NT2/D1 (cell line): ENCODE data around the gene FAM76B.

Experiments
- DNase-seq: peaks from one replicate; pipeline ENCODE4 v3.0.0-alpha.2; 2011; ENCODE audit warnings: low read depth, low spot score
- H3K27me3 ChIP-seq: 2 replicates; pipeline ENCODE4 v1.6.0; 2011; ENCODE audit warnings: mild to moderate bottlenecking; ENCODE audit not compliant: insufficient read length, insufficient read depth
- H3K36me3 ChIP-seq: 2 replicates; pipeline ENCODE4 v1.6.1; 2011; ENCODE audit warnings: mild to moderate bottlenecking, low read length, mixed read lengths; ENCODE audit not compliant: insufficient read depth, insufficient read length
- H3K4me1 ChIP-seq: 2 replicates; pipeline ENCODE4 v1.5.1; 2011; ENCODE audit not compliant: insufficient read depth, insufficient read length
- H3K4me3 ChIP-seq: 2 replicates; pipeline ENCODE4 v1.5.1; 2011; ENCODE audit warnings: low read depth; ENCODE audit not compliant: insufficient read length
- H3K9ac ChIP-seq: 2 replicates; pipeline ENCODE4 v1.6.0; 2011; ENCODE audit warnings: low read depth; ENCODE audit not compliant: insufficient read length
- H3K9me3 ChIP-seq: 2 replicates; pipeline ENCODE4 v1.5.1; 2011; ENCODE audit warnings: mild to moderate bottlenecking, low read length; ENCODE audit not compliant: insufficient read depth
- SUZ12 ChIP-seq: IDR thresholded peaks from 2 replicates; pipeline ENCODE4 v1.6.1; 2011; ENCODE audit not compliant: insufficient read length, insufficient read depth; ENCODE audit errors: extremely low read depth
- YY1 ChIP-seq: IDR thresholded peaks from 2 replicates; pipeline ENCODE4 v1.6.1; 2011; ENCODE audit not compliant: insufficient read length, insufficient read depth
- ZNF274 ChIP-seq: IDR thresholded peaks from 2 replicates; pipeline ENCODE4 v1.6.1; 2011; ENCODE audit warnings: mild to moderate bottlenecking, low read depth, low read length

FAM76B gene

DNA sequence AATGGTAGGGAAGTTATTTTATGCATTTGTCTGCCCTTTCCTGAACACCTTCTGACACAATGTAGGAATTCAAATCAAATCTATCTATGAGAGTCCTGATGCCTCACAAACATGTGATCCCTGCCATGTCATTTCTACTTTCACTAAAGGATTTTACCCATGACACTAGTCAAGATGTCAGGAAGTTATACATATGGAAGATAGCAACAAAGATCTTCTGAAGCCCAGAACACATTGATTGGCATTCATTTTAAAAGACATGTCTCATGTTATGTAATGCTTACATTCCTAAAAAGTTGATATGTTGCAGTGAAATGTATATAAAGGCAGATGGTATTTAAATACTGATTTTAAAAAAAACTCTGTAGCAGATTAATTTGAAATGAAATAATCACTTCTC, 61.5 kb downstream of the FAM76B start:
- Histone ChIP-seq H3K4me1 (no peaks in the 10 kb centered on the region), H3K36me3 (no peaks in the 10 kb centered on the region), H3K4me3 (no peak overlapping the region), H3K9me3 (no peaks in the 10 kb centered on the region), H3K27me3 (no peaks in the 10 kb centered on the region), H3K9ac (no peak overlapping the region)
- no peak for DNase-seq
- TF ChIP-seq YY1 (no peak), SUZ12 (no peak), ZNF274 (no peak)

DNA sequence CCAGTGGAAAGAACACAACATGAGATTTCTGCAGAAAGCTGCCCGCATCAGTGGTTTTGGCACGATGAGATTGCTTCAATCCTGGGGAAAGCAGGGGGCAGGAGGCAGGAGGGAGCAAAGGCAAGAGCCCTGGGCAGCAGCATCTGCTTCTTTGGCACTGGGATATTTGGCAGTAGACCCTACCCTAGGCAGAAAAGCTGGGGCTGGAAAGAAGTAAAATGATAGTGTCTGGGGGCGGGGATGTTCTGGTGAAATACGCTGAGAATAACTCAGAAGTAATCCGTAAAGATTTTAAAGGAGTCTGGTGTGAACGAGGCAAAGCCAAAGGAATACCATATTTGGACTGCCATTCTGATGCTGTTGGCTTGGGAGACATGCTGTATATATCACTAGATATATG, 62.0 kb downstream of the FAM76B start:
- Histone ChIP-seq H3K36me3 (no peaks in the 10 kb centered on the region), H3K9ac (no peak overlapping the region), H3K9me3 (no peaks in the 10 kb centered on the region), H3K27me3 (no peaks in the 10 kb centered on the region), H3K4me3 (no peak overlapping the region), H3K4me1 (no peaks in the 10 kb centered on the region)
- TF ChIP-seq YY1 (no peak), SUZ12 (no peak), ZNF274 (no peak)
- no peak for DNase-seq

DNA sequence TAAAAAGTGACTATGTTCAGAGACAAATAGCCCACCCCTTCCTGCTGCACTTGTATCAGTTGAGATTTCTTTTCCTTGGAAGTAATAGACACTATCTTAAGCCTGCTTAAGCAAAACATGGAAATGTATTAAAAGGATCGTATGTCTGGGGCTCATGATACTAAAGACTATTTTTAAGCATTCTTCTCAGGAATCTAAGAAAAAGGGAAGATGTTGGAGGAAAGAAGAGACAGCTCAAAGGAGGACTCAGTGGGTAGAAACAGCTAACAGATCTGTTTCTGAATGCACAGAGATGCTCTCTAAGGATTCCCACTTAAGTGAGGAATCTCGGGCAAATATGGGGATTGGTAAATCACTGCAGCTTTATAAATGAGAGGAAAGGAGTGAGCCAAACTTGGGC, 62.5 kb downstream of the FAM76B start:
- no peaks in the 10 kb centered on the region for H3K4me1 ChIP-seq
- TF ChIP-seq ZNF274: no peak
- TF ChIP-seq YY1: no peak
- TF ChIP-seq SUZ12: no peak
- no peaks in the 10 kb centered on the region for H3K27me3 ChIP-seq
- no peak for DNase-seq
- no peak overlapping the region for H3K9ac ChIP-seq
- no peaks in the 10 kb centered on the region for H3K9me3 ChIP-seq
- no peaks in the 10 kb centered on the region for H3K36me3 ChIP-seq
- H3K4me3 ChIP-seq: no peak overlapping the region

DNA sequence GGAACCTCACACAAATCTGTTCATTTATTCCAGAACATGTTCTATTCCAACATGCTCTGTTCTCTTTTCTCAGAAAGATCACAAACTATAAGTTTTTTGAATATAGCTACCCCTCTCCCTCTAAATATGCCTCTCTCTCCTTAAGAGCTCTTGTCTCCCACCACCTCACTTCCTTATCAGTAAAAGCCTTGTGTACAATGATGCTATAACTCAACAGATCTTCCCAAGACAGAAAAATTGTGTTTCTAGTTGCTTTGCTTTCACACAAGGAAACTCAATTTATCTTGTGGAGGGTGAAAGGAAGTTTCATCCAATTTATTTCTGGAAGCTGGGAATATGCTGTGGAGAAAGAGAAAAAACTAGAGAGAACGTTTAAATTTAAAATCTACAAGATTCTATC, 64.4 kb downstream of the FAM76B start:
- Histone ChIP-seq H3K36me3 (no peaks in the 10 kb centered on the region), H3K4me3 (no peak overlapping the region), H3K27me3 (no peaks in the 10 kb centered on the region), H3K4me1 (no peaks in the 10 kb centered on the region), H3K9me3 (no peaks in the 10 kb centered on the region), H3K9ac (no peak overlapping the region)
- TF ChIP-seq YY1 (no peak), ZNF274 (no peak), SUZ12 (no peak)
- DNase-seq: no peak

DNA sequence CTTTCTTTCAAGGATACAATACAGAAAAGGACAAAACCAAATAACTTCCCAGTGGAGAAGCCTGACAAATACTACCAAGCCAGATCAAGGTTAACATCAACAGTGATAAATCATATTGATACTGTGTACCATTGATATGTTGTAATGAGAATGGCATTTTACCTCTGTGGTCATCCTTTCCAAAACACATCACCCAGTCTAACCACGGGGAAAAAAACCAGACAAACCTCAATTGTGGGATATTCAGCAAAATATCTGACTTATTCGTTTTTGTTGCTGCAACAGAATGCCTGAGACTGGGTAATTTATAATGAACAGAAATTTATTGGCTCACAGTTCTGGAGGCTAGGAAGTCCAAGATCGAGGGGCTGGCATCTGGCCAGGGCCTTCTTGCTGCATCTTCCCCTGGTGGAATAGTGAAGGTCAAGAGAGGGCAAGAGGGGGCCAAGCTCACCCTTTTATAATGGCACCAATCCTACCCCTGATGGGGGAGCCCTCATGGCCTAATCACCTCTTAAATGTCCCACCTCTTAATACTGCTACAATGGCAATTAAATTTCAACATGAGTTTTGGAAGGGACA, 66.1 kb downstream of the FAM76B start:
- no peaks in the 10 kb centered on the region for H3K9me3 ChIP-seq
- DNase-seq: no peak
- no peaks in the 10 kb centered on the region for H3K36me3 ChIP-seq
- no peak overlapping the region for H3K4me3 ChIP-seq
- TF ChIP-seq SUZ12 (no peak), YY1 (no peak), ZNF274 (no peak)
- H3K4me1 ChIP-seq: no peaks in the 10 kb centered on the region
- no peaks in the 10 kb centered on the region for H3K27me3 ChIP-seq
- no peak overlapping the region for H3K9ac ChIP-seq

DNA sequence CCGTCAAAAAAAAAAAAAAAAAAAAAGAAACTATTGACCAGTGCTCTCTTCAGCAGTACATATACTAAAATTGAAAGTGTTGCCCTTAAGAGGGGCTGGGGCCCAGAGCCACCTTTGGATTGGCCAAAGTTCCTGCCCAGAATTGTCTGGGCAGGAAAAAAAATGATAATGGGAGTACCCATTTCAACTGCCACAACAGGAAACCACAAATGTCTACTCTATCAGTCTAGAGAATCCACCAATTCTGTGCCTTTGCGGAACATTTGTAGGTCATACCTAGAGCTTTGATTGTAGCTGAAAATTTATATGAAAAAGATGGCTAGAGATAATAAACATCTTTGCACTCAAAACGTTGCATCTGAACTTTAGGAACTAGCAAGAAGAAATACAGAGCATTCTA, 69.4 kb downstream of the FAM76B start:
- no peaks in the 10 kb centered on the region for H3K27me3 ChIP-seq
- TF ChIP-seq SUZ12: no peak
- no peak for TF ChIP-seq YY1
- TF ChIP-seq ZNF274: no peak
- H3K4me1 ChIP-seq: no peaks in the 10 kb centered on the region
- H3K4me3 ChIP-seq: no peak overlapping the region
- H3K9me3 ChIP-seq: no peaks in the 10 kb centered on the region
- H3K36me3 ChIP-seq: no peaks in the 10 kb centered on the region
- DNase-seq: no peak
- no peak overlapping the region for H3K9ac ChIP-seq
